HCT116 (cell line): ENCODE results near the gene PLPPR3.

Experiments used
- CTCF ChIP-seq, 3 experiments: fragments of 200-600 bp in 1 of 3; sonication (generic) in 1 of 3; IDR thresholded peaks in 2 of 3; conservative IDR thresholded peaks in 1 of 3; 2 replicates each; pipeline ENCODE4 v1.5.1; 2012 to 2017; ENCODE audit warnings: low read depth in 2 of 3, low read length in 2 of 3, antibody characterized with exemption in 1 of 3, borderline replicate concordance in 1 of 3, control low read depth in 1 of 3, mild to moderate bottlenecking in 1 of 3, mixed read lengths in 1 of 3, mixed run types in 1 of 3, moderate library complexity in 1 of 3; ENCODE audit not compliant: insufficient read depth in 1 of 3
- ELF1 ChIP-seq: IDR thresholded peaks from 2 replicates; pipeline ENCODE4 v1.6.1; 2012; ENCODE audit warnings: low read depth, borderline replicate concordance
- EZH2phosphoT487 ChIP-seq: fragments of 200-600 bp; IDR thresholded peaks from 2 replicates; pipeline ENCODE4 v1.6.1; 2018; ENCODE audit warnings: antibody characterized with exemption, borderline replicate concordance
- POLR2AphosphoS5 ChIP-seq: IDR thresholded peaks from 2 replicates; pipeline ENCODE4 v1.6.1; 2011; ENCODE audit warnings: mild to moderate bottlenecking, low read depth, low read length, moderate library complexity
- REST ChIP-seq: IDR thresholded peaks from 2 replicates; pipeline ENCODE4 v1.6.1; 2012; ENCODE audit warnings: low read depth
- SRF ChIP-seq: IDR thresholded peaks from 2 replicates; pipeline ENCODE4 v1.6.1; 2012; ENCODE audit warnings: low read depth

DNA sequence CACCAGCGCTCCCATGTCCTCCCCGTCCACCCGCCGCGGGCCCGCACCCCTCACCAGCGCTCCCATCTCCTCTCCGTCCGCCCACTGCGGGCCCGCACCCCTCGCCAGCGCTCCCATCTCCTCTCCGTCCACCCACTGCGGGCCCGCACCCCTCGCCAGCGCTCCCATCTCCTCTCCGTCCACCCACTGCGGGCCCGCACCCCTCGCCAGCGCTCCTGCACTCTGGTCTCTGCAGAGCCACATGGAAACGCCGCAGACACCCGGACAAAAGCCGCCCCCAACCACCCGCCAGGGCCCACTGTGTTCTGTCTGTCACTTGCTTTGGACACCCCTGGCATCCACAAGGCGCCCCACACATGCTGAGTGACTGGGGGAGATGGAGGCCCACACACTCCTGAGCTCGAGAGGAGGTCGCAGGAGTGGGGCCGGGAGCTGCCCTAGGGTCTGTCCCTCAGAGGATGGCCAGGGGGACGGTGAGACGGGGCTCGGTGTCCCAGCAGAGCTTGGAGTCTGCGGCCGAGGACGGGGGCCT, 45.1 kb upstream of the PLPPR3 start:
- TF ChIP-seq SRF, result no peak
- no peak for TF ChIP-seq REST
- no peak for TF ChIP-seq ELF1
- TF ChIP-seq CTCF (IDR thresholded peaks at IDR 0.05 in 2 of 3, conservative IDR thresholded peaks at IDR 0.05 in 1 of 3; ENCODE audit: borderline replicate concordance in 1 of 3, insufficient read depth in 1 of 3, low read depth in 2 of 3, low read length in 2 of 3), result no peak
- TF ChIP-seq POLR2AphosphoS5, result no peak
- TF ChIP-seq EZH2phosphoT487, result no peak
